Measurements from ENCODE around the gene ZBTB8A. TPM values are rescaled to one million over a fixed set of nuclear protein-coding genes. Genes with fewer than 3 reads are reported as not detected.

Gene ZBTB8A
- total RNA-seq, 2 donors from 2014 or later, result 5.9 to 7.4 TPM

GRCh38 chr1:32651461-32652073 lies 112.3 kb downstream of the ZBTB8A start:
- Histone ChIP-seq H3K4me3 (peak overlapping the region; percentile 87), H3K9me3 (no peaks in the 10 kb centered on the region), H3K27me3 (replicated peaks; ENCODE audit: insufficient read depth) (no peaks in the 10 kb centered on the region), H3K4me1 (replicated peaks) (peaks cover 9% of the 10 kb centered on the region), H3K36me3 (no peaks in the 10 kb centered on the region), H3K27ac (peak overlapping the region; percentile 100)
- TF ChIP-seq CTCF (IDR thresholded peaks at IDR 0.05) (no peak), POLR2A (IDR thresholded peaks at IDR 0.05) (no peak), POLR2AphosphoS5 (IDR thresholded peaks at IDR 0.05) (no peak)
- WGBS, result under 1% methylated on average over 43 of the region's 43 CpGs
- no peak for DNase-seq (ENCODE audit: low spot score)
- intact Hi-C loops (cut with DNase I), result loop anchor here (2.0 kb wide), 1 partner anchor 51 kb away; the partner anchor contains the start of gene SYNC

- Histone ChIP-seq H3K9me3 (no peaks in the 10 kb centered on the region), H3K4me1 (replicated peaks) (peaks cover 9% of the 10 kb centered on the region), H3K36me3 (peaks cover 1 to 2% of the 10 kb centered on the region in 2 donors), H3K27me3 (replicated peaks; ENCODE audit: insufficient read depth) (no peaks in the 10 kb centered on the region), H3K4me3 (peak overlapping the region; percentile 87), H3K27ac (no peak overlapping the region)
- WGBS, result 87% methylated on average over 16 of the region's 16 CpGs
- intact Hi-C loops (cut with DNase I), result no loop called here
- DNase-seq (ENCODE audit: low spot score), result no peak
- TF ChIP-seq CTCF (IDR thresholded peaks at IDR 0.05), result no peak
- TF ChIP-seq POLR2AphosphoS5 (IDR thresholded peaks at IDR 0.05), result no peak
- no peak for TF ChIP-seq POLR2A (IDR thresholded peaks at IDR 0.05)
These were observed 113.2 kb downstream of the ZBTB8A start for GRCh38 chr1:32652244-32652962.

Small RNA genes lying within 50 kb of the gene (small RNA-seq; reads per million reads assigned to genes)
- gene RF00019, result 0 reads per million in 2 donors

Other genes starting within 250 kb of the ZBTB8A start
- 10 to 100 TPM; 85.8 to 98.0 TPM for gene HDAC1, start 247.3 kb upstream of the ZBTB8A start, total RNA-seq
- gene MARCKSL1, start 203.2 kb upstream of the ZBTB8A start, total RNA-seq, result 100 to 1,000 TPM; 144 to 243 TPM
- 10 to 100 TPM in 1 of 2 donors, 1 to 10 TPM in 1; 8.5 to 24.2 TPM for gene FAM229A, start 176.9 kb upstream of the ZBTB8A start, total RNA-seq
- gene TSSK3, start 176.9 kb upstream of the ZBTB8A start, total RNA-seq, result 1 to 10 TPM in 1 of 2 donors, not detected in 1; 7.0 TPM
- 100 to 1,000 TPM in 1 of 2 donors, 10 to 100 TPM in 1; 78.3 to 248 TPM for gene BSDC1, start 145.0 kb upstream of the ZBTB8A start, total RNA-seq
- under 1 TPM; 0.18 to 0.45 TPM for gene ZBTB8B, start 74.4 kb upstream of the ZBTB8A start, total RNA-seq
- gene ZBTB8OS, start 111.1 kb downstream of the ZBTB8A start, total RNA-seq, result 10 to 100 TPM; 32.7 to 38.7 TPM
- 100 to 1,000 TPM; 122 to 183 TPM for gene RBBP4, start 111.8 kb downstream of the ZBTB8A start, total RNA-seq
- gene SYNC, start 163.3 kb downstream of the ZBTB8A start, total RNA-seq, result 10 to 100 TPM in 1 of 2 donors, 1 to 10 TPM in 1; 7.9 to 18.2 TPM